Measurements from ENCODE around the gene EEPD1. TPM values are rescaled to one million over a fixed set of nuclear protein-coding genes. Genes with fewer than 3 reads are reported as not detected.

Gene EEPD1
- polyA plus RNA-seq, 2 of the 4 experiments (the other 2 are of a cell fraction): 16.0 to 24.3 TPM

- no peak for TF ChIP-seq CHD2 (IDR thresholded peaks at IDR 0.05; ENCODE audit: low read length, partially characterized antibody)
- WGBS (ENCODE audit: missing lambda C conversion rate): 44% methylated on average over 1 of the region's 1 CpG
- peaks cover 14% of the 10 kb centered on the region; the same call in 2 of the 3 replicates for H3K4me1 ChIP-seq
- CTCF ChIA-PET: interaction anchor here (1.9 kb wide), 1 partner anchor 24 kb away, joined by 10 read pairs; a partner anchor contains a TSS
- ATAC-seq (no peak), DNase-seq (ENCODE audit: low read depth in 1 of 2, low spot score in 1 of 2) (no peak), FAIRE-seq (no peak)
- POLR2A ChIA-PET: no interaction called here
- H3K27ac ChIP-seq: no peak overlapping the region
- H3K4me3 ChIP-seq: no peak overlapping the region
- H3K9me3 ChIP-seq: no peaks in the 10 kb centered on the region
- no peak overlapping the region for H3K4me2 ChIP-seq
These were observed 190.5 kb downstream of the EEPD1 start for GRCh38 chr7:36343548-36343947.

GRCh38 chr7:36344622-36345021 is 191.6 kb downstream of the EEPD1 start:
- FAIRE-seq (no peak), DNase-seq (ENCODE audit: low read depth in 1 of 2, low spot score in 1 of 2) (no peak), ATAC-seq (no peak)
- ChIA-PET CTCF (no interaction called here), POLR2A (no interaction called here)
- Histone ChIP-seq H3K4me1 (peaks cover 17% of the 10 kb centered on the region; the same call in 2 of the 3 replicates), H3K4me2 (no peak overlapping the region), H3K27ac (no peak overlapping the region), H3K4me3 (no peak overlapping the region), H3K9me3 (no peaks in the 10 kb centered on the region)
- WGBS (ENCODE audit: missing lambda C conversion rate): 93% methylated on average over 2 of the region's 2 CpGs
- TF ChIP-seq ZSCAN20 (CRISPR knock-in tag; IDR thresholded peaks at IDR 0.05): no peak
- TF ChIP-seq ELK1 (IDR thresholded peaks at IDR 0.05; ENCODE audit: low read depth, low read length): no peak
- no peak for TF ChIP-seq MAZ (IDR thresholded peaks at IDR 0.05; ENCODE audit: borderline replicate concordance, low read depth, low read length)
- TF ChIP-seq KDM5A (IDR thresholded peaks at IDR 0.05): no peak
- TF ChIP-seq POLR2AphosphoS2 (conservative IDR thresholded peaks at IDR 0.05; ENCODE audit: low read length): no peak
- no peak for TF ChIP-seq REST (IDR thresholded peaks at IDR 0.05)
- no peak for TF ChIP-seq HEYL (CRISPR knock-in tag; IDR thresholded peaks at IDR 0.05)
- TF ChIP-seq FOSB (CRISPR knock-in tag; IDR thresholded peaks at IDR 0.05): no peak

GRCh38 chr7:36346260-36346831 is 193.3 kb downstream of the EEPD1 start:
- H3K4me3 ChIP-seq: no peak overlapping the region
- WGBS (ENCODE audit: missing lambda C conversion rate): 88% methylated on average over 6 of the region's 6 CpGs
- FAIRE-seq (no peak), ATAC-seq (no peak), DNase-seq (ENCODE audit: low read depth in 1 of 2, low spot score in 1 of 2) (no peak)
- H3K9me3 ChIP-seq: no peaks in the 10 kb centered on the region
- peaks cover 22% of the 10 kb centered on the region; the same call in 2 of the 3 replicates for H3K4me1 ChIP-seq
- ChIA-PET CTCF (no interaction called here), POLR2A (no interaction called here)
- no peak overlapping the region for H3K27ac ChIP-seq
- no peak overlapping the region for H3K4me2 ChIP-seq
- TF ChIP-seq MAZ (IDR thresholded peaks at IDR 0.05; ENCODE audit: borderline replicate concordance, low read depth, low read length): no peak
- peak; percentile 63 for TF ChIP-seq MAFK (IDR thresholded peaks at IDR 0.05; ENCODE audit: partially characterized antibody)

- FAIRE-seq (no peak), ATAC-seq (no peak), DNase-seq (ENCODE audit: low read depth in 1 of 2, low spot score in 1 of 2) (no peak)
- Histone ChIP-seq H3K4me1 (peaks cover 15% of the 10 kb centered on the region; the same call in 2 of the 3 replicates), H3K4me2 (no peak overlapping the region), H3K4me3 (no peak overlapping the region), H3K27ac (no peak overlapping the region), H3K9me3 (no peaks in the 10 kb centered on the region)
- ChIA-PET CTCF (interaction anchor here (1.0 to 1.7 kb wide), 5 partner anchors 16 to 372 kb away, joined by 4 to 8 read pairs (median 5); a partner anchor contains a TSS), POLR2A (no interaction called here)
- TF ChIP-seq PHF8 (IDR thresholded peaks at IDR 0.05; ENCODE audit: borderline replicate concordance, low read depth): no peak
- no peak for TF ChIP-seq KDM5A (IDR thresholded peaks at IDR 0.05)
- TF ChIP-seq POLR2A (IDR thresholded peaks at IDR 0.05; ENCODE audit: low read length): no peak
- no peak for TF ChIP-seq HMGXB4 (CRISPR knock-in tag; IDR thresholded peaks at IDR 0.05; ENCODE audit: borderline replicate concordance)
- no peak for TF ChIP-seq HOXB13 (CRISPR knock-in tag; IDR thresholded peaks at IDR 0.05; ENCODE audit: low read depth)
These were observed 195.2 kb downstream of the EEPD1 start for GRCh38 chr7:36348256-36348655.
